GM19455 (cell line): ENCODE measurements around the gene TGOLN2.
"Not testable (repeated sequence)": the region's sequence is repeated elsewhere in the genome, so short reads cannot be mapped to it uniquely, and the experiment has no call there.

Source experiments
- ATAC-seq: cut with Tn5 transposase; IDR thresholded peaks from one replicate; pipeline ENCODE4 v1.9.1; 2021; ENCODE audit not compliant: unreplicated experiment

The TGOLN2 gene

DNA sequence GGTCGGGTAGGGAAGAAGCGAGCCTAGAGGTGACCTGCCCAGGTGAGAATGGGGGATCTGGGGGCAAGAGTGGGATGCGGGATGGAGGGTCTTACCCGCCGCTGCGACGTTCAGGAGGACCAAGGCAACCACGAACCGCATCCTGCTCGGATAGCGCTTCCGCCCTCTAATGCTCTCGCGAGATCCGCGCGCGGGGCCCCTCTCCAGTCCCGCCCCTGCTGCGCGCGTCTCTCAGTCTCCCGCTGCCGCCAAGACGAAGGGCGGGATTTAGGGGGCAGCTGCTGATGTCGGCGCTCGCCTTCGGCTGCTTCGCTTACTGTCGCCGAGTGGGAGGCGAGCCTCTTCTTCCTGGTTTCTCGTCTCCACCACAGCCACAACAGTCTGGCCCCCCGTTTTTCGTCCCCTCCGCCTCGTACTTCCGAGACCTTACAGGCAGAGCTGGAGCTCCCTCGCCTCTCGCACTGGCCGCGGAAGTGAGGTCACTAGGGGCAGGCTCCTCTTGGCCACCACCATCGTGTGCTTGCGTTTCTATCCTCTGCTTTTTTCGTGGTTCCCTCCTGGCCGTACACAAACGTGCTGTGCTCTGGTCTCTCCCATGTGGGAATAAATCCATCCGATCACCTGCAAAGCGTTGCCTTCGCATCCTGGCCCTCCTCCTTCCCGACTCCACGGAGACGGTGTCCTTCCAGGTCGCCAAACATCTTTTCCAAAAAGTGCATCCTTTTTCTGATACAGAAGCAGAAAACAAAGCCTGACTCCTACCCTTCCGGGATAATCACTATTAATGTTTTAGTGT is at the start of gene TGOLN2:
TGOLN2 (minus strand) TSS at position 168 of the 796 bp plus-strand sequence; CDS start at position 141, 27 bp downstream.
- peak; percentile 79 for ATAC-seq

DNA sequence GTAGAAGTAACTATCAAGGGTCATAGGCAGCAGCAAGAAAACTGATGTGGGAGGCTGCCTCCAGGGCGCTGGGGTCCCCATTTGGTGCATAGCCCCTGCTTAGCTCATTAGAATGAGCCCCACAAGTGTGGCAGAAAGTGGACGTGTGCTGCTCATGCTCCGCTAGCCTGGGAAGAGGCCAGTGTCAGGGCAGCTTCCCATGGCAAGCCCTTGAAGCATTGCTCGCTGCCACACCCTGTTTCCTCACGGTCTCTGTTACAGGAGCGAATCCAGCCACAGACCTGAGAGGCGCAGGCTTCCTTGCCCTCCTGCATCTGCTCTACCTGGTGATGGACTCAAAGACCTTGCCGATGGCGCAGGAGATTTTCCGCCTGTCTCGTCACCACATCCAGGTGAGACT is 49.3 kb upstream of the TGOLN2 start:
- ATAC-seq: no peak

- ATAC-seq: no peak
Measured at GRCh38 chr2:85376291-85377065, 48.7 kb upstream of the TGOLN2 start.

- no peak for ATAC-seq
Measured at GRCh38 chr2:85371045-85371444, 43.3 kb upstream of the TGOLN2 start.

GRCh38 chr2:85369500-85369899 is 41.7 kb upstream of the TGOLN2 start:
- no peak for ATAC-seq

DNA sequence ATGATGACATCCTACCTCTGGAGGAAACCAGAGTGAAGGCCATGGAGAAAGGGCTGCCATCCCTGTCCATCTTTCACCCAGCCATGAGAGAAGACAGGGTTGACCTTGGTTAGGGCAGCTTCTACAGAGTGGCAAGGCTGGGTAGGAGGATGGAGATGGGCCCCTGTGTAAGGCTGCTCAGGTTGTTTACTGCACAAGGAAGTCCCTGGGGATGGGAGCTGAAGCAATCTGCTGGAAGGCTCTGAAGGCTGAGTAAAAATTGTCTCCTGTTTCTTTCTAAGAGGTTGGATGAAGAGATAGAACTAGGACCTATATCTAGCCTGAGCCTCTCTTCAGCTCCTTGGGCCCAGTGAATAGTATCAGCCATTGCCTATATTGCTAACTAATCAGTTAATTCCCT is 41.1 kb upstream of the TGOLN2 start:
- ATAC-seq: no peak

- ATAC-seq: no peak
Measured at GRCh38 chr2:85367180-85367579, 39.4 kb upstream of the TGOLN2 start.

GRCh38 chr2:85362653-85363387 is 35.0 kb upstream of the TGOLN2 start:
- ATAC-seq: not testable (repeated sequence)

- ATAC-seq: no peak
Measured at GRCh38 chr2:85357736-85358135, 29.9 kb upstream of the TGOLN2 start.

DNA sequence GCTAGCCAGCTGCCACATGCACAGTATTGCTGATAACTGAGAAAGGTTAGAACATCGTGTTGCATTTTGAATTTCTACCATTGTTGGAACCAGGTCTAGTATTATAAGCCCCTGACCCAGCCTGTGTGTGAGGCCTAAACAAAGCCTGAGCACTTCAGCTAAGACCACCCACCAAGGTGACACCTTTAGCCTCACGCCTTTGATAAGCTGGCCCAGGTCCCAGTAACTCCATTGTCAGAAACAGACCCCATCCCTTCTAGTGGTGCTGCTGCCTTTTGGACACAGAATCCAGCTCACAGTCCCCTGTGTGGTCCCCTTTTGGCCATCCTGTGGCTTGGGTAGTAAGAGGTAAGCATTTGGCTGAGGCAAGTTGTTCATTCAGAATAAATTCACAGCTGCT is 28.4 kb upstream of the TGOLN2 start:
- ATAC-seq: no peak

GRCh38 chr2:85355521-85355920 is 27.7 kb upstream of the TGOLN2 start:
- ATAC-seq: no peak

- peak; percentile 3 for ATAC-seq
Measured at GRCh38 chr2:85355073-85355410, 27.3 kb upstream of the TGOLN2 start.

DNA sequence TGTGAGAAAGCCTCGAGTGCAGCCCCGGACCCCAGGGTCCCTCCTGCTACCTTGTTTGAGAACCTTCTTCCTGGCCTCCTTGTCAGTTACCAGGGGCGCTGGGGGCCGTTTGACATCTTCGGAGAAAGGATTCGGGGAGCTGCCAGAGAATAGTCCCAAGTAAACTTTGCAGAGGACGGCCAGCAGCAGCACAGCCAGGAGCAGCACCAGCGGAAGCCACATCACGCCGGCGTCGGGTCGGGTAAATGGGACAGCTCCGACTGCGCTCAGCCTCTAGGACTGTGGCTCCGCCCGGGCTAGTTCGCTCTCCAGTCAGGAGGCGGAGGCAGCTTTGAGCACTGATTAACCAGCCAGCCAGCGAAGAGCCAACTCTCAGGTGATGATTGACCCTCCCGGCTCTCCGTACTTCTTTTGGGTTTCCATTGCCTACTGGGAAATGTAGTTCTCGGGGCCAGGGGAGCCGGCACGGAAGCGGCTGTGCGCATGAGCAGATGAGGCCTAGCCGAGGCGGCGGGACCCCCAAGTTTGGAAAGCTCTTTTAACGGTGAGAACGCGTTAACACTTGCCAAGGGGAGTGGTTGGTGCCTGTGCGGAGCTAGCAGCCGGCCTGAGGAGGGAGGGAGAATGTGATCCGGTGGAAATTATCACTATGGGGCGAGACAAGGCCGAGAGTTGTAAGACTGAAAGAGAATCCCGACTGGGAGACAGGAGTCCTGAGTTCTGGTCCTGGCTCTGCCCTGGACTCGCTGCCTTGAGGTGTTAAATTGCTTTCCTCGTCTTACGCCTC is 26.7 kb upstream of the TGOLN2 start, which contains the start of the genes ELMOD3 and RETSAT:
ELMOD3 (plus strand) TSS at position 484 of the 787 bp plus-strand sequence. CDS start 2,430 bp downstream, outside the sequence.
RETSAT (minus strand) TSS at position 243 of the 787 bp plus-strand sequence; CDS start at position 222, 21 bp downstream.
- ATAC-seq: peak; percentile 95

DNA sequence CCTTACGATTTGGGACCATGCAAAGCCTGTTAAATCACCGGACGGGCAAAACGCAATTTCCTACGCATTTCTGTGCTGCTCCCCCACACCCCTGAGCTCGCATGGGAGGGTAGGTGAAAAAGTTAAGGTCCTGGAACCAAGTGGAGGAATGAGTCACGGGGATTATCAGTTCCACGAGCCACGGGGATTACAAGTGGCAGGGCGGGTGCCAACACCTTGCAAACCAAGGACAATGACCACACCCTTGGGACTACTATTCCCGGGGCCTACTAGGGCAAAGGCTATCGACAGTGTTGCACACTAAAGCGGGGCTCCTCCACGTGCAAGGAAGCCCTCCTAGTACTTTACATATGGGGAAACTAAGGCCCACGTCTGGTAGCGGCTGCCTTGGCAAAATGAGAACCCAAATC is 26.1 kb upstream of the TGOLN2 start:
- ATAC-seq: peak; percentile 18

GRCh38 chr2:85347599-85347998 is 19.8 kb upstream of the TGOLN2 start:
- no peak for ATAC-seq

DNA sequence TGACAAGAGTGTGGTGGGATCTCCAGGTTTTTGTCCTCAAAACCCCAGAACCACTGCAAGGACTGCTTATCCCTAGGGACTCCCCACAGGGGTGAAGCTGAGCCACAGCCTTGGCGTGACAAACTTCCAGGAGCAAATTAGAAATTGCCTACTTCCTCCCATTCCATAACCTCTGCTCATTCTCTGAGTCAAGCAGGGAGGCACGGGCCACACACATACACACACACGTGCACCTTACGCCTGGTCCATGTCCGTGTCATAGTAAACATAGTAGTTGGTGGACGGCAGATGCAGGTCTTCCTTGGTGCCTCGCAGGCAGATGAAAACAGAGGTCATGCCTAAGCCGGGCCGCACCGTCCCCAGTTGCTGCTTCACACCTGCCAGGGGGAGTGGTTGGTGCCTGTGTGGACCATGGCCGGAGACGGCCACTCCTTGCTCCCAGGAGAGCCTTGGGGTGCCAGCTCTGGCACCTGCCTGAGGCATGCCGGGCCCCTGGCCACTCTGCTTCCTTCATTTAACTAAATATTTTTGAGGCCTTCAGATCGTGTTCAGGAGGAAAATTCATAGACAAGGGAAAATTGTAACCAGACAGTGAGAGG is 16.7 kb upstream of the TGOLN2 start:
- ATAC-seq: no peak

- ATAC-seq: not testable (repeated sequence)
Measured at GRCh38 chr2:85343207-85343895, 15.6 kb upstream of the TGOLN2 start.

- ATAC-seq: no peak
Measured at GRCh38 chr2:85342156-85342555, 14.4 kb upstream of the TGOLN2 start.

DNA sequence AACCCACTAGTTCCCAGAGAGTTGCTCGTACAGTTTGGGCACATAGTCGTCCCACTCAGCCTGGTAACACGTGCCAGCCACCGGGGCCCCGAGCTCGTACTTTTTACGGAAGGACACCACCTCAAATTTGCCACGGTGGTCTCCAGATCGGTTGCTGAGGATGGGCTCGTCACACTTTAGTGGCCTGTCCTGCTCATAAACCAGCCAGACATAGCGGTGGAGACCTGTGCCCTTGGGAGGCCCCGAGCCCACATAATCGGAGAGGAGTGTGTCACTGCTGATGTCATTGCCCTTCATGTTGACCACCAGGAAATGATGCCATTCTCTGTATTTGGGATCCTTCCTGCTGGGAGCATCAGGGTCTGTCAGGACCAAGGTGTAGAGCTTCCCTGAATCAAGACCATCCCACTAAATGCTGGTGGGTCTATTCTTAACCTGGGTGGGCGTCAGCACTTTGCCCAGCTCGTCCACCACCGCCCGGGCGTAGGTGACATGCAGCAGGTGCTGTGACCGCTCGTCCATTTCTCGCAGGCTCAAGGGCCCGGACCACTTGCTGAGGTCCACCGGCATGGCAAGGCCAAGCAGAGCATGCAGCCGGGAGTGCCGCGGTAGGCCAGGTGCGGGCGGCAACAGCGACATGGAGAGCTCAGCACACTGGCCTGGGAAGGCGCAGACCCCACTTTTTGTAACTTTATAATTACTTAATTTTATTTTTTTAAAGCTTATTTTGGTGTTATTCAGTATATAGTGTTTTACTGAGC is 13.7 kb upstream of the TGOLN2 start:
- no peak for ATAC-seq
